Liver (tissue), 3 donors: ENCODE data around the gene ACP7.

Source experiments
- ATF3 ChIP-seq: IDR thresholded peaks from 2 replicates; pipeline ENCODE4 v1.6.1; 2016; ENCODE audit warnings: antibody characterized with exemption
- CTCF ChIP-seq: fragments of 150-350 bp; IDR thresholded peaks from 2 replicates; pipeline ENCODE4 v1.5.1; 2017; ENCODE audit warnings: improper control_type of control experiment, low read depth, low read length; ENCODE audit not compliant: missing input control
- FOXA1 ChIP-seq: IDR thresholded peaks from 2 replicates; pipeline ENCODE4 v1.6.1; 2016; ENCODE audit warnings: antibody characterized with exemption
- GABPA ChIP-seq, 2 donors: IDR thresholded peaks in 1 of 2; conservative IDR thresholded peaks in 1 of 2; 2 replicates each; pipeline ENCODE4 v1.6.1; 2016; ENCODE audit warnings: antibody characterized with exemption in 2 of 2, mild to moderate bottlenecking in 1 of 2, moderate library complexity in 1 of 2
- JUND ChIP-seq, 2 donors: IDR thresholded peaks; 2 replicates each; pipeline ENCODE4 v1.6.1; 2016; ENCODE audit warnings: antibody characterized with exemption in 2 of 2
- MAX ChIP-seq: IDR thresholded peaks from 2 replicates; pipeline ENCODE4 v1.6.1; 2016; ENCODE audit warnings: antibody characterized with exemption
- NR2F2 ChIP-seq: IDR thresholded peaks from 2 replicates; pipeline ENCODE4 v1.6.1; 2016; ENCODE audit warnings: antibody characterized with exemption
- RAD21 ChIP-seq, 2 donors: IDR thresholded peaks; 2 replicates each; pipeline ENCODE4 v1.6.1; 2016; ENCODE audit warnings: antibody characterized with exemption in 2 of 2, mild to moderate bottlenecking in 2 of 2
- REST ChIP-seq: IDR thresholded peaks from 2 replicates; pipeline ENCODE4 v1.6.1; 2016; ENCODE audit warnings: antibody characterized with exemption, mild to moderate bottlenecking
- RXRA ChIP-seq, 2 donors: IDR thresholded peaks; 2 replicates each; pipeline ENCODE4 v1.6.1; 2017 to 2018; ENCODE audit warnings: antibody characterized with exemption in 2 of 2, mild to moderate bottlenecking in 1 of 2
- SP1 ChIP-seq: IDR thresholded peaks from 2 replicates; pipeline ENCODE4 v1.6.1; 2018; ENCODE audit warnings: antibody characterized with exemption, mild to moderate bottlenecking
- TAF1 ChIP-seq: conservative IDR thresholded peaks from 2 replicates; pipeline ENCODE4 v1.6.1; 2016; ENCODE audit warnings: antibody characterized with exemption, mild to moderate bottlenecking
- donor health status: healthy.
- donor health status: healthy.

GRCh38 chr19:39078436-39079200, 5.5 kb upstream of the ACP7 start:
- no peak for TF ChIP-seq CTCF
- no peak for TF ChIP-seq SP1
- no peak for TF ChIP-seq REST
- TF ChIP-seq RXRA (IDR thresholded peaks at IDR 0.05) = no peak
- TF ChIP-seq ATF3 = no peak
- no peak for TF ChIP-seq JUND (IDR thresholded peaks at IDR 0.05)
- no peak for TF ChIP-seq GABPA (IDR thresholded peaks at IDR 0.05 in 1 of 2, conservative IDR thresholded peaks at IDR 0.05 in 1 of 2)
- no peak for TF ChIP-seq RAD21 (IDR thresholded peaks at IDR 0.05)
- TF ChIP-seq FOXA1 = no peak
- no peak for TF ChIP-seq TAF1
- TF ChIP-seq MAX = no peak
- TF ChIP-seq NR2F2 = no peak
